Activated T-helper 1 cell treated with anti-CD3 and anti-CD28 coated beads, Interleukin-12 subunit alpha, Interleukin-12 subunit beta, Interleukin-2, Interleukin-4 antibody, amounts not matched to agents 30 ng/mL and 10 ng/mL and 1 ng/mL, durations not matched to agents 14 hours and 24 hours and 36 hours (primary cell): ENCODE measurements around the gene EIF3CL. TPM values are rescaled to one million over a fixed set of nuclear protein-coding genes. Genes with fewer than 3 reads are reported as not detected.
"Not testable (repeated sequence)": the region's sequence is repeated elsewhere in the genome, so short reads cannot be mapped to it uniquely, and the experiment has no call there.

ENCODE experiments used
- DNase-seq: peaks from one replicate; pipeline ENCODE4 v3.0.0; 2021; ENCODE audit warnings: low spot score
- H3K27ac Mint-ChIP-seq: one replicate; pipeline ENCODE4 v1.8.0; 2021; ENCODE audit warnings: mild to moderate bottlenecking, mixed read lengths
- H3K27me3 Mint-ChIP-seq: one replicate; pipeline ENCODE4 v1.8.0; 2022; ENCODE audit warnings: mild to moderate bottlenecking, moderate library complexity, mixed read lengths; ENCODE audit not compliant: insufficient read depth
- H3K36me3 Mint-ChIP-seq: one replicate; pipeline ENCODE4 v1.8.0; 2021; ENCODE audit warnings: low read depth, mixed read lengths
- H3K4me1 Mint-ChIP-seq: one replicate; pipeline ENCODE4 v1.8.0; 2021; ENCODE audit warnings: low read depth, mixed read lengths
- H3K4me3 Mint-ChIP-seq: one replicate; pipeline ENCODE4 v1.8.0; 2021; ENCODE audit warnings: mild to moderate bottlenecking, moderate library complexity, mixed read lengths
- H3K9me3 Mint-ChIP-seq: one replicate; pipeline ENCODE4 v1.8.0; 2021; ENCODE audit warnings: mixed read lengths
- intact Hi-C: fragments of 100-400 bp; cut with micrococcal nuclease; formaldehyde crosslinking; loops from one replicate; pipeline ENCODE4 v1.15.1; 2024
- total RNA-seq: library from RNA; stranded (reverse); gene quantifications from 2 replicates; pipeline ENCODE4 v1.2.3, GENCODE V29; 2022

Gene EIF3CL, protein sequence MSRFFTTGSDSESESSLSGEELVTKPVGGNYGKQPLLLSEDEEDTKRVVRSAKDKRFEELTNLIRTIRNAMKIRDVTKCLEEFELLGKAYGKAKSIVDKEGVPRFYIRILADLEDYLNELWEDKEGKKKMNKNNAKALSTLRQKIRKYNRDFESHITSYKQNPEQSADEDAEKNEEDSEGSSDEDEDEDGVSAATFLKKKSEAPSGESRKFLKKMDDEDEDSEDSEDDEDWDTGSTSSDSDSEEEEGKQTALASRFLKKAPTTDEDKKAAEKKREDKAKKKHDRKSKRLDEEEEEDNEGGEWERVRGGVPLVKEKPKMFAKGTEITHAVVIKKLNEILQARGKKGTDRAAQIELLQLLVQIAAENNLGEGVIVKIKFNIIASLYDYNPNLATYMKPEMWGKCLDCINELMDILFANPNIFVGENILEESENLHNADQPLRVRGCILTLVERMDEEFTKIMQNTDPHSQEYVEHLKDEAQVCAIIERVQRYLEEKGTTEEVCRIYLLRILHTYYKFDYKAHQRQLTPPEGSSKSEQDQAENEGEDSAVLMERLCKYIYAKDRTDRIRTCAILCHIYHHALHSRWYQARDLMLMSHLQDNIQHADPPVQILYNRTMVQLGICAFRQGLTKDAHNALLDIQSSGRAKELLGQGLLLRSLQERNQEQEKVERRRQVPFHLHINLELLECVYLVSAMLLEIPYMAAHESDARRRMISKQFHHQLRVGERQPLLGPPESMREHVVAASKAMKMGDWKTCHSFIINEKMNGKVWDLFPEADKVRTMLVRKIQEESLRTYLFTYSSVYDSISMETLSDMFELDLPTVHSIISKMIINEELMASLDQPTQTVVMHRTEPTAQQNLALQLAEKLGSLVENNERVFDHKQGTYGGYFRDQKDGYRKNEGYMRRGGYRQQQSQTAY
- 139 and 192 TPM in 2 replicates for total RNA-seq

DNA sequence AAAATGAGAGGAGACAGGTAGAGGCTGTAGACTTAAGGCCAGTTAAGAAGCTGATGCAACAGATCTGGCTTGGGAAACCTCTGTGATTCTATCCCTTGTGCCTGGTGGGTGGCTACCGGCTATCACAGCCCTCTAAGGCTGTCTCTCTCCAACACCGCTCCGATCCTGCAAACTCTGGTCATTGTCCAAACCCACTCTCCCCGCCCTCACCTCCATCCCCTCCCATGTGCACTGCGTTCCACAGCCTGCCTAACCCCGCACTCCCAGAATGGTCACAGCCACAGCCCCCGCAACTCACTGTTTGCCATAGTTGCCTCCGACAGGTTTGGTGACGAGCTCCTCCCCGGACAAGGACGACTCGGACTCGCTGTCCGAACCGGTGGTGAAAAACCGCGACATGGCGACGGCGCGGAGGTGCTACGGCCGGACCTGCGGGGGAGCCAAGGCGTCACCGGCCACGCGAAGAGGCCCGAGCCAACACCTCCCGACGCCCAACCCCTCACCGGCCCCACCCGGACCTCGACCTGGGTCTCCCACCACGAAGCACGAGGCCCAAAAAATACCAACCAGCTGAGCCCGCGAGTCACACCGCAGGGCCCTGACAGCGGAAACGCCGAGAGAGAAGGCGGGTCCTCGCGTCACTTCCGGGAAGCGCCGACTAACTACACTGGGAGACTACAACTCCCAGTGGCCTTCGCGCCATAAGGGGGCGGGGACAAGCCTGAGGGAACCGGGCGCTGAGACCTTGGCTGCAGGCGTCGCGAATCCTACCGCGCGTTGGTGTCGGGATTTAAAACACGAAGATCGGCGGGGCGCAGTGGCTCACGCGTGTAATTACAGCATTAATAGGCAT is at the start of gene EIF3CL:
TSS of gene EIF3CL (minus strand) at position 622 of the 853 bp plus-strand sequence. CDS start at position 399, 223 bp downstream.
- H3K27ac Mint-ChIP-seq, H3K36me3 Mint-ChIP-seq, H3K27me3 Mint-ChIP-seq, DNase-seq, intact Hi-C loops, H3K9me3 Mint-ChIP-seq, H3K4me1 Mint-ChIP-seq: not testable (repeated sequence)
- peak within 1 kb of the TSS; percentile 83 for H3K4me3 Mint-ChIP-seq

DNA sequence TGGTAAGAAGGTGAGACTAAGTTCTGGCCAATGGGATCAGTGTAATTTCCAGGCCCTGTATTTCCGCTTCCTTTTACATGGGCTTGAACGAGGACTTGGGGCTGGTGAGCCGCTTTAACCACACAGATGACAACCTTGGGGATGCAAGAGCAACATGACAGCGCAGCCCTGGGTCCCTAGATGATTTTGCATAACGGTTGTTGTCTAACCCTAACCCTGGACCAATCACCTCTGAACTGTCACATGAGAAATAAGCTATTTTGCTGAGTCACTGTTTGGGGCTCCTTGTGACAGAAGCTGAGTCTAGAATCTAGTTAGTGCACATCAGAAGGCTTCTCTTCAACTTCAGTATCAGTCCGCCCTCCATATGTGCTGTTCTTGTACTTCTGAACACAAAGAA is 43.4 kb upstream of the EIF3CL start:
- H3K36me3 Mint-ChIP-seq, H3K9me3 Mint-ChIP-seq, H3K4me1 Mint-ChIP-seq, H3K27me3 Mint-ChIP-seq, intact Hi-C loops, H3K4me3 Mint-ChIP-seq, H3K27ac Mint-ChIP-seq, DNase-seq: not testable (repeated sequence)

DNA sequence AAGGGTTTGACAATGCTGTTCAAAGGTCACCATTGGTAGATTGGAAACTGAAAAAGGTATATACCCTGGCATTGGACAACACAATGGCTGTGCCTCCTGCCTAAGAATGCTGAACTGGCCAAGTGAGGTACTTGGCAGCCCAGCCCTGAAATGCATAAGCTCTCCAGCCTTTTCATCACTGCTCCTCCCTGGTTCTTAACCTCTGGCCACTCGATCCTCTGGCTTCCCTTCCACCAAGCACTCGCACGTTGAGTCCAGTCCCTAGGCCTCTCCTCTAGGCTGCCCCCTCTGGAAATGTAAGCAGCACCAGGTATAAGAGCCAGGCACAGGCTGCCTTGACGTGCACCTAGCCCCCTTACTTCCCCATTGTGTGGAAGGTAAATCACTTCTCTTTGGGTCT is 42.7 kb upstream of the EIF3CL start:
- H3K27ac Mint-ChIP-seq, DNase-seq, intact Hi-C loops, H3K4me3 Mint-ChIP-seq, H3K9me3 Mint-ChIP-seq, H3K27me3 Mint-ChIP-seq, H3K36me3 Mint-ChIP-seq, H3K4me1 Mint-ChIP-seq: not testable (repeated sequence)

DNA sequence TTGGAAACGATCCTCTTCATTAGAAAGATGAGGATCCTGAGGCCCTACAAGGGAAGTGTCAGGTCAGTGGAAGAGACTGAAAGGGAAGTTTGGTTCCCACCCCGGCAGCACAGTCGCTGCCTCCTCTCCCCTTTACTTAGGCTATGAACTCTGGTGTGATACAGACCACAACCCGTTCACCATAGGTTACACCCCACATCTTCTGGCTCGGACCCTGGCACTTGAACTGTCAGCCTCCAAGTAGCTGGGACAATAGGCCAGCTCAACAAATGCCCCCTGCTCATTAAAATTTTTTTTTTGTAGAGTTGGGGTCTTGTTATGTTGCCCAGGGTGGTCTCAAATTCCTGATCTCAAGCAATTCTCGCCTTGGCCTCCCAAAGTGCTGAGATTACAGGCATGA is 40.3 kb upstream of the EIF3CL start:
- H3K27me3 Mint-ChIP-seq, H3K4me3 Mint-ChIP-seq, H3K36me3 Mint-ChIP-seq, intact Hi-C loops, DNase-seq, H3K9me3 Mint-ChIP-seq, H3K4me1 Mint-ChIP-seq, H3K27ac Mint-ChIP-seq: not testable (repeated sequence)

DNA sequence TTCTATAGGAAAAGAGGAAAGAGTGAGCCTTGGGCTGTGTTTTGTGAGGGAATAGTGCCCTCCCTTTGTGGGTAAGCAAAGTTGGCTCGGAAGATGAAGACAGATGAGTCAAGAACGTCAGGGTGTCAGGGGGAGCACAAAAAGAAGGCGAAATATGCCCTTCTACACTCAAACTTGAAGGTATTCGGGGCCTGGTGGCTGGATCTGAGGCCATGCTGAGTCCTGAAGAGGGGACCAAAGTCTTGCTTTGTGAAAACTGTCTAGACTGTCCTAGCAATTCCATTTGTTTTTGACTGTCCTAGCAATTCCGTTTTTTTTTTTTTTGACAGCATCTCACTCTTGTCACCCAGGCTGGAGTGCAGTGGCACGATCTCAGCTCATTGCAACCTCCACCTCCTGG is 35.3 kb upstream of the EIF3CL start:
- intact Hi-C loops, H3K27me3 Mint-ChIP-seq, H3K27ac Mint-ChIP-seq, DNase-seq, H3K4me1 Mint-ChIP-seq, H3K9me3 Mint-ChIP-seq, H3K36me3 Mint-ChIP-seq, H3K4me3 Mint-ChIP-seq: not testable (repeated sequence)

DNA sequence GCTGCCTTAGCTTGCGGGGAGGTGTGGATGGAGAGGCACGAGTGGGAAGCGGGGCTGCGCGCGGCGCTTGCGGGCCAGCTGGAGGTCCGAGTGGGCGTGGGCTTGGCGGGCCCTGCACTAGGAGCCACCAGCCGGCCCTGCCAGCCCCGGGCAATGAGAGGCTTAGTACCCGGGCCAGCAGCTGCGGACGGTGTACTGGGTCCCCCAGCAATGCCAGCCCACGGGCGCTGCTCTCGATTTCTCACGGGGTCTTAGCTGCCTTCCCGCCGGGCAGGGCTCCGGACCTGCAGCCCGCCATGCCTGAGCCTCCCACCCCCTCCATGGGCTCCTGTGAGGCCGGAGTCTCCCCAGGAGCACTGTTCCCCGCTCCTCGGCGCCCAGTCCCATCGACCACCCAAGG is 31.7 kb upstream of the EIF3CL start:
- DNase-seq, H3K27ac Mint-ChIP-seq, intact Hi-C loops, H3K4me3 Mint-ChIP-seq, H3K9me3 Mint-ChIP-seq, H3K27me3 Mint-ChIP-seq, H3K36me3 Mint-ChIP-seq, H3K4me1 Mint-ChIP-seq: not testable (repeated sequence)

DNA sequence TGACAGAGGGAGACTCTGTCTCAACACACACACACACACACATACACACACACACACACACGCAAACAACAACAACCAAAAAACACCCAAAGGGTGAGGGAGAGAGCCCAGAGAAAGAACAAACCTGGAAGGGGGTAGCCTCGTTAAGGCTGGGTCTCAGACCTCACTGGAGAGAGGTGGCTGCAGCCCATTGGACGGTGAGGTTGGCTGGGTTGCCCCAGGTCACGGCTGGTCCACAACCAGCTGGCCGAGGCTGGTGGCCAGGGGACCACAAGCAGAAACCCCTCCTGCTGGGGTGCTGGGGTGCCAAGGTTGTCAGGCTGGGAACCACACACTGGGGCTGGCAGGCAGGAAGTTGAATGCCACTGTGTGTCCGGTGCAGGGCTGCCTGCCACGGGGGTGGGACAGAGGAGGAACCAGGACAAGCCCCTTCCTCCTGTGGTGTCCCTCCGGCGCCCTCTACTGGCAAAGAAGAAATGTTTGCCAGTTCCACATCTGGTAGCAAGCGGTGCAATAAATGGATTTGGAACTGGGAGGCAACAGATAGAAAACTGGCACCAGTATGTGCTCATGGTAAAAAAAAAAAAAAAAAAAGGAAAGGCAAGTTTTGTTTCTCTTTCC is 22.5 kb upstream of the EIF3CL start:
- H3K4me3 Mint-ChIP-seq, H3K9me3 Mint-ChIP-seq, H3K27ac Mint-ChIP-seq, H3K36me3 Mint-ChIP-seq, H3K27me3 Mint-ChIP-seq, DNase-seq, H3K4me1 Mint-ChIP-seq, intact Hi-C loops: not testable (repeated sequence)

DNA sequence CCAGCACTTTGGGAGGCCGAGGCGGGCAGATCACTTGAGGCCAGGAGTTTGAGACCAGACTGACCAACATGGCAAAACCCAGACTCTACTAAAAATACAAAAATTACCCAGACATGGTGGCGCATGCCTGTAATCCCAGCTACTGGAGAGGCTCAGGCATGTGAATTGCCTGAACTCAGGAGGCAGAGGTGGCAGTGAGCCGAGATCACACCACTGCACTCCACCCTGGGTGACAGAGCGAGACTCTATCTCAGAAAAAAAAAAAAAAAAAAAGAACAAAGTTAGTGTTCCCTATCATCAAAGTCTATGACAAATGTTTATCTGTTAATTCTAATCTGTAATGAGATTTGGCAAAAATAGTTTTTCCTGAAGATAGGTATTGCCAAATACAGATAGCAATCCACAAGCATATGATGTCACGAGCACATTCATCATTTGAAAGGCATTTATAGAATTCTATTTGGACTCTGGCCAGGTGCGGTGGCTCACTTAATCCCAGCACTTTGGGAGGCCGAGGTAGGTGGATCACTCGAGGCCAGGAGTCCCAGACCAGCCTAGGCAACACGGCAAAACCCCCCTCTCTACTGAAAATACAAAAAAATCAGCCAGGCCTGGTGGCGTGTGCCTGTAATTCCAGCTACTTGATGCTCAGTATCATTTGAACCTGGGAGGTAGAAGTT is 17.6 kb upstream of the EIF3CL start:
- H3K4me3 Mint-ChIP-seq, H3K36me3 Mint-ChIP-seq, H3K27ac Mint-ChIP-seq, H3K27me3 Mint-ChIP-seq, H3K4me1 Mint-ChIP-seq, DNase-seq, H3K9me3 Mint-ChIP-seq, intact Hi-C loops: not testable (repeated sequence)

DNA sequence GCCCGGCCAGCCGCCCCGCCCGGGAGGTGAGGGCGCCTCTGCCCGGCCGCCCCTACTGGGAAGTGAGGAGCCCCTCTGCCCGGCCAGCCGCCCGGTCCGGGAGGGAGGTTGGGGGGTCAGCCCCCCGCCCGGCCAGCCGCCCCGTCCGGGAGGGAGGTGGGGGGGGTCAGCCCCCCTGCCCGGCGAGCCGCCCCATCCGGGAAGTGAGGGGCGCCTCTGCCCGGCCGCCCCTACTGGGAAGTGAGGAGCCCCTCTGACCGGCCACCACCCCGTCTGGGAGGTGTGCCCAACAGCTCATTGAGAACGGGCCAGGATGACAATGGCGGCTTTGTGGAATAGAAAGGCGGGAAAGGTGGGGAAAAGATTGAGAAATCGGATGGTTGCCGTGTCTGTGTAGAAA is 13.4 kb upstream of the EIF3CL start:
- DNase-seq, H3K9me3 Mint-ChIP-seq, H3K27ac Mint-ChIP-seq, H3K4me1 Mint-ChIP-seq, intact Hi-C loops, H3K27me3 Mint-ChIP-seq, H3K4me3 Mint-ChIP-seq, H3K36me3 Mint-ChIP-seq: not testable (repeated sequence)

DNA sequence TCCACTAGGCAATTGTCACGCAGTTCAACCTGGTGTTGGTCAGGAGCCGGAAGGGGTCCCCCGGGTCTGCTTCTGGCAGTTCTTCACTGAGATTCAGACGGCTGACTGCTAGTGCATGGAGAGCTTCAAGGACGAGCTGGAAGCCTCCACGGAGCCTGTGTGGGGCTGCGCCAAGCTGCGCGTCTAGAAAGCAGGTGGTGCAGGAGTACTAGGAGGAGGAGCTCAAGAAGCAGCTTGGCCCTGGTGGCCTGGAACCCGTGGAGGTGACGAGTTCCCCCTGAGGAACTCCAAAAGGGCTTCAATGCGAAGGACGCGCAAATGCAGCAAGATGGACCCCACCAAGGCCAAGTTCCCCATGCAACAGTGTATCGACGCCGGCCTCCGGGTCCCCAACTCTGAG is 10.9 kb upstream of the EIF3CL start:
- DNase-seq, intact Hi-C loops, H3K4me3 Mint-ChIP-seq, H3K36me3 Mint-ChIP-seq, H3K9me3 Mint-ChIP-seq, H3K4me1 Mint-ChIP-seq, H3K27me3 Mint-ChIP-seq, H3K27ac Mint-ChIP-seq: not testable (repeated sequence)

DNA sequence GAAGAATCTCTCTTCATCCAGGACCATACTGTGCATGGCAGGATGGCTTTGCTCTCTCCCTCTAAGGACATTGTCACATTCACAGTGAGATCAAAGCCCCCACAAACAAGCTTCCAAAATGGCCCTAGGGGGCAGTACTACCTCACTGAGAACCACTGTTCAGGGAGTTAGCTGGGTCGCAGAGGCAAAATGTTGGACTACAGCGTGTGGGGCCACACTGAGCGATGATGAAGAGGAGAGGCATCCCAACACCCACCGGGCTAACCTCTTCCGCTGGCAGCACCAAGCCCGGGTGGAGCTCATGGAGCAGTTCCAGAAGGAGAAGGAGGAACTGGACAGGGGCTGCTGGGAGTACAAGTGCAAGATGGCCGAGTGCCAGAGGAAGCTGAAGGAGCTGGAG is 9.9 kb upstream of the EIF3CL start:
- intact Hi-C loops, H3K4me1 Mint-ChIP-seq, H3K9me3 Mint-ChIP-seq, DNase-seq, H3K27me3 Mint-ChIP-seq, H3K4me3 Mint-ChIP-seq, H3K36me3 Mint-ChIP-seq, H3K27ac Mint-ChIP-seq: not testable (repeated sequence)

DNA sequence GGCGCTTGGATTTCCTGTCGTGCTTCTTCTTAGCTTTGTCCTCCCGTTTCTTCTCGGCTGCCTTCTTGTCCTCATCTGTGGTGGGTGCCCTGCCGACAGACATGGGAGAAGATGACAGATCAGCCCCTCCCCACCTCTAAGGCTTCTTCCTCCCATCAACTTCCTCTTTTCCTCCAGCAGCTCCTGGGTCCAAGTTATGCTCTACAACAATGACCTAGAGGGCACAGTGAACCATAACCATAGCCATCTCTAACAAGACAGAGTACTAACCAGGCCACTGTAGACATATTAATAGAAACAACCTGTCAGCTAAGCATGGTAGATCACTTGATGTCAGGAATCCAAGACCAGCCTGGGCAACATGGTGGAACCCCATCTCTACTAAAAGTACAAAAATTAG is 11.6 kb downstream of the EIF3CL start:
- DNase-seq, H3K36me3 Mint-ChIP-seq, H3K27ac Mint-ChIP-seq, H3K9me3 Mint-ChIP-seq, H3K4me1 Mint-ChIP-seq, intact Hi-C loops, H3K4me3 Mint-ChIP-seq, H3K27me3 Mint-ChIP-seq: not testable (repeated sequence)
